Cortex of kidney (tissue), 1 donor: ENCODE measurements around the gene DDX50.
"Not testable (repeated sequence)": the region's sequence is repeated elsewhere in the genome, so short reads cannot be mapped to it uniquely, and the experiment has no call there.

Source experiments
- DNase-seq: peaks from one replicate; lab custom pipeline; 2025; lab: John Stamatoyannopoulos, UW

The DDX50 gene, protein sequence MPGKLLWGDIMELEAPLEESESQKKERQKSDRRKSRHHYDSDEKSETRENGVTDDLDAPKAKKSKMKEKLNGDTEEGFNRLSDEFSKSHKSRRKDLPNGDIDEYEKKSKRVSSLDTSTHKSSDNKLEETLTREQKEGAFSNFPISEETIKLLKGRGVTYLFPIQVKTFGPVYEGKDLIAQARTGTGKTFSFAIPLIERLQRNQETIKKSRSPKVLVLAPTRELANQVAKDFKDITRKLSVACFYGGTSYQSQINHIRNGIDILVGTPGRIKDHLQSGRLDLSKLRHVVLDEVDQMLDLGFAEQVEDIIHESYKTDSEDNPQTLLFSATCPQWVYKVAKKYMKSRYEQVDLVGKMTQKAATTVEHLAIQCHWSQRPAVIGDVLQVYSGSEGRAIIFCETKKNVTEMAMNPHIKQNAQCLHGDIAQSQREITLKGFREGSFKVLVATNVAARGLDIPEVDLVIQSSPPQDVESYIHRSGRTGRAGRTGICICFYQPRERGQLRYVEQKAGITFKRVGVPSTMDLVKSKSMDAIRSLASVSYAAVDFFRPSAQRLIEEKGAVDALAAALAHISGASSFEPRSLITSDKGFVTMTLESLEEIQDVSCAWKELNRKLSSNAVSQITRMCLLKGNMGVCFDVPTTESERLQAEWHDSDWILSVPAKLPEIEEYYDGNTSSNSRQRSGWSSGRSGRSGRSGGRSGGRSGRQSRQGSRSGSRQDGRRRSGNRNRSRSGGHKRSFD

DNA sequence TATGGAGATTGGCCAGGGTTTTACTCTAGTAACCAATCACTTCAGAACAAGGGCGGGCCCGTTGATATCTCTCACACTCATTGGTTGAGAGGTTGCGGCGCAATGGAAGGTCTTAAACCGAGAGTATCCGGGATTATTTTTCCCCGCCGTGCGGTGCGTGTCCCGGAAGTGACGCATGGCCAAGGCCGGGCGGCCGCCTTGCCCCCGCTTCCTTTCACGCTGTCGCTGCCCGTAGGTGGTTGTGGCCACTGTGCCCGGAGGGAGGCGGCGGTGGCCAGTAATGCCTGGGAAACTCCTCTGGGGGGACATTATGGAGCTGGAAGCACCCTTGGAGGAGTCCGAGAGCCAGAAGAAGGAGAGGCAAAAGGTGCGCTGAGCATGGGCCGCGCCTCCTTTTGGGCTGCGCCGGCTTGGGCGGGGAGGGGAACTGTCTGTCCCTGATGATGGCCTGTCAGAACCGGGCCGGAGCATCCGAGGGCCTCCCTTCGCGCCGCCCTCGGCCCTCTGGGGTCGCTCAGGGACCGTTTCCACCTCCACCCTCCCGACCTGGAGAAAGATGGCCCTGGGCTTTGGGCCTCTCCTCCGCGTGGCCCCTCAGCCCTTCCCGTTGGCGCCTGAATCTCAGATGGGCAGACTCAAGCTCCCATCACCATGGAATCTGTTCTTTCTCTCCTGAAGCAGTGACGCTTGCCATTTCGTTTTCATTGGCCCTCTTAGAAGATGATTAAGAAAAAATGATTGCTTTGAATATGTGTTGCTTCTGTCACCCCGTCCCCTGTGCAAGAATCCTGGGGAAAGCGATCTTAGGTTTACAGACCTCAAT lies at the start of gene DDX50:
TSS of gene DDX50 (plus strand) at position 211 of the 823 bp plus-strand sequence. CDS start at position 281, 70 bp downstream.
- peak; percentile 20 for DNase-seq

DNA sequence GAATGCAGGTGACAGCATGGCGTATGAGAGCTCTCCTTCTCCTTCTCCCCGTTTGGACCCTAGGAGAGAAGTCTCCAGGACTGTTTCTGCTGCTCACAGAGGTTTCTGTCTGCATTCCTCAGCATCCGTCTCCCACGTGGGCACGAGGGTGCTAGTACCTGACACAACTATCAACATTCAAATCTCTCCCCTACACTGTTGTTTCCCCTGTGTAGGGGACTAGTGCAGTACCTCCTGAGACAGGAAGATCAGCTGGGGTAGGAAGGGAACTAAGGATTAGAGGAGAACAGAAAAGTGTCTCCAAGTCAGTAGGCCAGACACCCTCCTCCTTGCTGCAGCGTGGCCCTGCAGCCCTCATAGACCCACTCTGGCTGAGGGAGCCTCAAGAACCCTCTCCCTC lies 44.8 kb upstream of the DDX50 start:
- no peak for DNase-seq

DNA sequence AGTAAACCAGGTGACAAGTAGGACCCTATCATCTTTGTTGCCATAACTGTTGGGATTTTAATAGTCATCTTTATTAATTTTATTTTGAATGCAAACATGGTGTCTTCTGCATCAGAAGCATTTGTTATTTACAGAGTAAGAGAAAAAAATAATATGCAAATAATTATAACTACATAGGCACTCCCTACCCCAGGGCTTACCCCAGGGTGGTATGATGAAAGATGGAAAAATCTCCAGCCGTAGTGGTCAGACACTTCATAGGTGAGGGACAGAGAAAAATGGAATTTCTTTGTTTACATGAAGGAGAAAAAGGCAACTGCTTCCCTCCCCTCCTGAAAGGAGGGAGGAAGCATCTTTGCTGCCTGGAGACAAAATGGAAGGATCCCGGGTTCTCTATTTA lies 44.1 kb upstream of the DDX50 start:
- no peak for DNase-seq

DNA sequence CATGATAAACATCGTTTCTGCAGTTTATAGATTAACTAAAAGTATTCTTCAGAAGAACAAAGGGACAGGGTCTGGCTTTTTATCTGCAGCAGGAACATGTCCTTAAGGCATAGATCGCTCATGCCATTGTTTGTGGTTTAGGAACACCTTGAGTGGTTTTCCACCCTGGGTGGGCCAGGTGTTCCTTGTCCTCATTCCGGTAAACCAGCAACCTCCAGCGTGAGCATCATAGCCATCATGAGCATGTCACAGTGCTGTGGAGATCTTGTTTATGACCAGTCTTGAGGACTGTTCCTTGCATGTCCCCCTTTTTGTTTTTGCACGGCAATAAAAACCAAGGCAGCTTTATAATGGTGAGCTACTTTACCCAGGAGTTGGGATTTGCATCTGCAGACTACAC lies 39.9 kb upstream of the DDX50 start:
- no peak for DNase-seq

DNA sequence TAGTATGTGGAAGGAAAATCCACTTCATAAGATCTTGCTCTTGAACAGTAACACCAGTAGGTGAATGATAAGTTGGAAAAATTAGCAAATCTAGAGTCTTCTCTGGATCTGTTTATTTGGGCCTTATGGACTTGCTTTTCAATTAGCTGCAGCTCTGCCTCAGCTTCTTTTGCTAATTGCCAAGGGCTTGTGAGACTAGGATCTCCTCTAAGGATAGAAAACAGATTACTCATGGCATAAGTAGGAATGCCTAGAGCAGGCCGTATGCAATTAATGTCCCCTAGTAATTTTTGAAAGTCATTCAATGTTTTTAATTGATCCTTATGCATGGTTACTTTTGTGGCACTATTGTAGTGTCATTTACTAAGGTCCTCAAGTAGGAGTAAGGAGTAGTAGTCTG lies 36.5 kb upstream of the DDX50 start:
- DNase-seq = no peak

DNA sequence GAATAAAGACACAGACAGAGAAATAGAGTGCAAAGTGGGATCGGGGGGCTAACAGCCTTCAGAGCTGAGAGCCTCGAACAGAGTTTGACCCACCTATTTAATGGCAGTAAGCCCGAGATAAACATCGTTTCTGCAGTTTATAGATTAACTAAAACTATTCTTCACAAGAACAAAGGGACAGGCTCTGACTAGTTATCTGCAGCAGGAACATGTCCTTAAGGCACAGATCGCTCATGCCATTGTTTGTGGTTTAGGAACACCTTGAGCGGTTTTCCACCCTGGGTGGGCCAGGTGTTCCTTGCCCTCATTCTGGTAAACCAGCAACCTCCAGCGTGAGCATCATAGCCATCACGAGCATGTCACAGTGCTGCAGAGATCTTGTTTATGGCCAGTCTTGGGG lies 32.9 kb upstream of the DDX50 start:
- not testable (repeated sequence) for DNase-seq

DNA sequence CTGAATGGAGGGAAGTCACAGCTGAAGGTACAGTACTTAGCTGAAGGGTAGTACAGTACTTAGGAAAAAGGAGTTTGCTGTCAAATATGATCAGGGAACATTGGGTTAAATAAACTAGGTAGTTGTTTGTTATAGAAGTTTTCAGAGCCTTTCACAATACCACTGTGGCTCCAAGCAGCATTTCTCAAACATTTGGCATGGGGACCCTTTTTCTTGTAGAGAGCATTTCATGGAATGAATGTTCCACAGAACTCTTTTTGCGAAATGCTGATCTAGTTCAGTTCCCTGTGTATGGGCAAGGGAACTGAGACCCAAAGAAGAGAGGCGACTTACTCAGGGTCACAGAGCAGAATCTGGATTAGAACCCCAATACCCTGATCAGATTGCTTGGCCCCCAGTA lies 31.5 kb upstream of the DDX50 start:
- DNase-seq = no peak

DNA sequence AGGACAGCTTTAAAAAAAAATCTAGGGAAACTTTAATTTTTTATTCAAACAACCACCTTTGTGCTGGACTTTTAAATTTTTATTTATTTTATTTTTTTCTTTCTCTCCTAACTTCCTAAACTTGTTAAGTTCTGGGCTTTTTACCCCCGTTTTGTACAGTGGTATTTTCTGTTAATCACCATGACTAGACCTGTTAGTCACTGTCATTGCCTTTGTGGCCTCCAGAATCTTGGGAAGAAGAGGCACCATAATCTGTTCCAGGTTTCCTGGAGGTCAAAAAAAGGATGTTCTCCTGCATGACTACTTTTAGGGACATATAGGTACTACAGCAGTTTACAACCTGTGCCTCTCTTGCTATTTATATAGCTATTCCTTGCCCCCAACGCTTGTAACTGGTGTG lies 31.1 kb upstream of the DDX50 start:
- DNase-seq = no peak

DNA sequence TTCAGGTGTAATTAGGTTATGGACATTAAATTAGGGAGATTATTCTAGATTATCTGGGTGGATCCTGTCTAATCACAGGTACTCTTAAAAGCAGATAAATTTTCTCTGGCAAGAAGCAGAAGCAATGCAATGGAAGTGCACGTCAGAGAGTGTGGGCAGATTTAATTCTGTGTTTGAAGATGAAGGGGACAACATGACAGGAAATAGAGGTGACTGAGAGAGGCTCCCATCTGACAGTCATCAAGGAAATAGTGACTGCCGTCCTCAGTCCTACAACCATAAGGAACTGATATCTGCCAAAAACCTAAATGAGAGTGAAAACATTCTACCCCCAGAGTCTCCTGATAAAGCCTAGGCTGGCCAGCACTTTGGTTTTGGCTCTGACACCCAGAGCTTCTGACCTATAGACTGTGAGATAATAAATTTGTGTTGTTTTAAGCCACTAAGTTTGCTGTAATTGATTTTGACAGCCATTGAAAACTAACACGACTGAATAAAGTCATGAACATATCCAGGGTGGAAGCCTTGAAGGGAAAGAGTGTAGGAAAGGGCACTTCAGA lies 30.5 kb upstream of the DDX50 start:
- DNase-seq = no peak

DNA sequence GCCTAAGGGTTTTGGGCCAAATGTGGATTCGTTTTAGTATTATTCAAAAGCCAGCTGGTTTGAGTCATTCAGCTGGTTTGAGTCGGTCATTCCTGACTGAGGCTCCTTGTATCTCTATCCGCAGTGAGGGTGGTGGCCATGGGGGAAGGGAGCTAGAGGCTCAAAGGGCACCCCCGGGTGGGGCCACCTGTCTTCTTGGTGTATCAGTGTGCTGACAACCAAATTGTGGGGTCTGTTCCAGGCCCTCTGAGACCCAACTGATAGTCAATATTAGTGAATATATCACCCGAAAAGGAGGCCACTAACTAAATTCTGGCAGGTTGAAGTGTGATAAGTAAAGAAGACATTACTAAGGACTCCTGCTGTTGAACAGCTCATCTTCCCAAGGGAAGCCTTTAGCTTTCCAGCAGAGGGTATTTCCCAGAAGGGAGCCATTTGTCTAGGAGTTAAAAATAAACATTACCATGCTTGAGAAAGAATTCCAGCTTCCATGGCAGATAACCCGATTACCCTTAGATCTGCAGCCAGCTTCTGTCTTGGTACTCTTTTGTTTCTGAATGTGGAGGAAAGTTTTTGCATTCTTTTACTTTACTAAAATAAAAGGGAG lies 29.9 kb upstream of the DDX50 start:
- no peak for DNase-seq

DNA sequence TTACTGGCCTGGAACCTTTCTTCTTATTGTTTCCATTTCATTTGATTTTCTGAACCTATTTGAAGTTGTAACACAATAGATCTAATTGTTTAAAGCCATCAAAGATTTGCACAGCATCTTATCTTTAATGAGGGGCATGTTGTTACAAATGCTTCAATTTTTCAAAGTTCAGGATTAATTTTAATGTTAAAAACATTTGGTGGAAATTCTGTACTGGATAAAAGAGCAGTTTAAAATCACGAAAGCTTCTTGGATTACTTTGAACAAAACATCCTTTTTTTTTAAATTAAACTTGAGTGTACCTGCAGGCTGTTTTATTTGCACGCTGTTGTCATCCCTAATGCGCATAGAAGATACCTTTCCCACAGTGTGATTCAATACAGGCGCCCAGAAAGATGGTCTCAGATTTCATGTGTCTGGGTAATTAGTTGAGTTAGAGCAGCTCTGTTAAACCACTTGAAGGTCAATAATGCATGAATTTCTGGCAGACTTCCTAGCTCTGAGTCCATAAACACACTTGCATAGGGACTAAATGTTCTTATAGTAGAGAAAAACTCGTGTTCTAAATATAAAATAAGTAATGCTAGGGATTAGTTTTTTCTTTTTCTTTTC lies 29.3 kb upstream of the DDX50 start:
- DNase-seq = no peak

DNA sequence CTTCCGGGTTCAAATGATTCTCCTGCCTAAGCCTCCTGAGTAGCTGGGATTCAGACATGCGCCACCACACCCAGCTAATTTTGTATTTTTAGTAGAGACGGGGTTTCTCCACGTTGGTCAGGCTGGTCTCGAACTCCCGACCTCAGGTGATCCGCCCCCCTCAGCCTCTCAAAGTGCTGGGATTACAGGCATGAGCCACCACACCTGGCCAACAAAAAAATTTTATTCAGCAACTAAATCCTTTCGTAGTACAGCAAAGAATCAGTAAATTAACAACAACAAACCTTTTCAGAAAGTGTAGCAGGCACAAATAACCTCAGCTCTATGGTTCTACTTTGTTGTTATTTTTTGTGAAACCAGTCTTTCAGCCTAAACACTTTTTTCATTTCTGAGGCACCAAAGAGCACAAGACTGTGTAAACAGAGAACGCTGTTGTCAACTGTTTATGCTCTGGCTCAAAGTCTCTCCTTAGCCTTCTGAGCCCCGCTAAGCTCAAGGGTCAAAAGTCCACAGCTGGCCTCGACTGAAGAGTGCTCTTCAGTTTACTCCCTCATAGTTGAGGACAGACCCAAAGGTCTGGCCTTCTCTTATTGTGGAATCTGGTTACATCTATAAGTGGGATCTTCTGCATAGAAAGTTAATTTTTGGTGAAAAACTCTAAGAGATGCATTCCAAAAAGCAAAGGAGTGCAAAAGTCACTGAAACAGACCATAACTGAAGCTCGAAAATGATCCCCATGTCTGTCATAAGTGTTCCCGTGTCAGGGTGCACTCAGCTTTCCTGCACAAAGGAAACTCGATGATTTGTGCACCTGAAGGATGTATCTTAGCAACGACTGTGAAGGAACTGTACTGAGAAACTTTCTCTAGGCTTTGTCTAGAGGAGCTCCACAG lies 24.6 kb upstream of the DDX50 start:
- DNase-seq = no peak

DNA sequence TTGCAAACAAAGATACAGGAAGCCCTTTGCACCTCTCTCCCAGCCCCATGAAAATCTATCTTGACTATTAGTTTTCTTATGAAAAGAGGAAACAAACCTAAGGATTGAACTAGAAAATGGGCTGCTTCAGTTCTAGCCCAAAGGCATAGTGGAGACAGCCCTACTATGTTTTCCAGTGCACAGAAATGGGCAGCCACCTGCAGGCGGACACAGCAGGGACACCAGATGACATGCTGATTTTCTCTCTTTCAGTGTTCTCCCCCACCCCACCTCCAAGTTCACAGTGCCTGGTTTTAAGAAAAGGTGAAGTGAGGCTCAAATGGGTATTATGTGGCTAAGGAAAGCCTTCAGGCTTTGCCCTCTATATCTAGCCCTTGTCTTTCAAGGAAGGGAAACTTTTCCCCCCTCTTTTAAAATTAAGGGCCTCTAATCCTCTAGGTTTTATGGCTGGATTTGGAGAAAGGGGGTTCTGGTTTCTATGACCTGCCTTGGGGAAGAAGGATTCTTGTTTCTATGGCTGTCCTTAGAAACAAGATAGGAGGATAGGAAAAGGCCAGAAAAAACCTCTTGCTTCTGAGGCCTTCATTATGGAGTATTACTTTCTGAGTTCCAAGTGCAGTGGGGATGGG lies 23.5 kb upstream of the DDX50 start:
- DNase-seq = no peak

DNA sequence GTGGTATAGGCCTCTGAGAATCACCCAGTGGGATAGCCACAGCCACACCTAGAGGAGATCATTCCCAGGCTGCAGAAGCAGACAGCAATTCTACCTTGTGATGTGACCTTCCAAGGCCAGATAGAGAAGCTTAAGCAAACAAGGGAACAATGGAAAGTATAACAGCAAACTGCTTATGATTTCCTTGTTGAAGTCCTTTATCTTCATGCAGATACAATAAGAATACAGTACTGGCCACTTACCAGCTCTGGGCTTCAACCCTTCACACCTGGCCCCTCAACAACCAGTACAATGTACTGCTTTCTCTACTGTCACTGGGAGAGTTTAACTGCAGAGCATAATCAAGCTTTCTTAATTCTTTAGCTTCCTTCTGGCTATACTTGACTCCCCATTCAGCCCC lies 22.6 kb upstream of the DDX50 start:
- no peak for DNase-seq

DNA sequence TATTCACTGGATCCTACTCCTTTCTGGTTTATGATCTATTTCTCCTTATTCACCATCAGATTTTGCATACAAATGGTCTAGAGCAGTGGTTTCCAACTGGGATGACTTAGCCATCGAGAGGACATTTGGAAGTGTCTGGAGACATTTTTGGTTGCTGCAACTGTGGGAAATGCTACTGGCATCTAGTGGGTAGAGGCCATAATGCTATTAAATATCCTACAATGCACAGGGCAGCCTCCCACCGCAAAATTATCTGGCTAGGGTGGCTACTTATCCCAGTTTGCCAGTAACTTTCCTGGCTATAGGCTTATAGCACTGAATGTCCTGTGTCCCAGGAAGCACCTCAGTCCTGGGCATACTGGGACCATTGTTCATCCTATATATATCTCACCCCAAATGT lies 21.5 kb upstream of the DDX50 start:
- no peak for DNase-seq

DNA sequence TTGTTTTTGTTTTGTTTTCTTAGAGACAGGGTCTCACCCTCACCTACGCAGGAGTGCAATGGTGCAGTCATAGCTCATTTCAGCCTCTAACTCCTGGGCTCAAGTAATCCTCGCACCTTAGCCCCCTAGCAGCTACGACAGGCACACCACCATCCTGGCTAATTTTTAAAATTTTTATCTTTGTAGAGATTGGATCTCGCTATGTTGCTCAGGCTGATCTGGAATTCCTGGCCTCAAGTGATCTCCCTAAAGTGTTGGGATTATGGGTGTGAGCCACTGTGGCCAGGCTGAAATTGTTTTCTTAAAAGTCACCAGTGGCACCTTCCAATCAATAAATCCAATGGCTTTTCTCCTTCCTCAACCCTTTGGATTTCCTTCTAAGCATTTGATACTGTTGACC lies 20.9 kb upstream of the DDX50 start:
- DNase-seq = no peak

DNA sequence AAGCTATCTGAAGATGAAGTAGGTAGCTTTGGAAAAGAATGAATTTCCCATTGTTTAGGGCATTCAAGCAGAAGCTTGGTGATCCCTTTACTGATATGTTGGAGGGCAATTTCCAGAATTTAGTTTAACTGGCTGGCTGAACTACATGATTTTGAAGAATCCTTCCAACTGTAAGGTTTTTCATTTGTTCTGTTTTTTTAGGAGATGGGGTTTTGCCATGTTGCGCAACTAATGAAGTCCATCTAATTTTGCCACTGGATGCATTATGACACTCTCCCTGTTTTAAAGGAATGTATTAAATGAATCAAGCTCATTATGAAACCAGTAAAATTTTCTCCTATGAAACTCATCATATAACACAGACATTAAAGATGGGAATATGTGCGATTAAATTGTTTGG lies 6.1 kb upstream of the DDX50 start:
- no peak for DNase-seq

DNA sequence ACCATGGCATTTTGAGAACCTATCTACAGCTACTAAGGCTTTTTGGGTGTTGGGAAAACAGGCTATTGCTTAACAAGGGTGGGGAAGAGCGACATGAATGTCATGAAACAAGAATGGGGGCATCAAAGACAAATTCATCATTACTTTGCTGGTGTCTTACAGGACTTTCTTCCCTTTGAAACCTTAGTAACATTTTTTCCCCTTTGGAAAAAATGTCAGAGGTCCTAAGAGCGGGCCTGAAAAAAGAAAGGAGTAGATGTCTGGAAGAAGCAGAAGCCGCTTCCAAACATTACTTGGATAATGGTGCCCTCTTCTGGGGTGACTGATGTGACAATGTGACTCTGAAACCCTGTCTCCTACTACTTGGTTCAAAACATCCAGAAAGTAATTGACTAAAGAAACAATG lies 3.8 kb upstream of the DDX50 start:
- no peak for DNase-seq

DNA sequence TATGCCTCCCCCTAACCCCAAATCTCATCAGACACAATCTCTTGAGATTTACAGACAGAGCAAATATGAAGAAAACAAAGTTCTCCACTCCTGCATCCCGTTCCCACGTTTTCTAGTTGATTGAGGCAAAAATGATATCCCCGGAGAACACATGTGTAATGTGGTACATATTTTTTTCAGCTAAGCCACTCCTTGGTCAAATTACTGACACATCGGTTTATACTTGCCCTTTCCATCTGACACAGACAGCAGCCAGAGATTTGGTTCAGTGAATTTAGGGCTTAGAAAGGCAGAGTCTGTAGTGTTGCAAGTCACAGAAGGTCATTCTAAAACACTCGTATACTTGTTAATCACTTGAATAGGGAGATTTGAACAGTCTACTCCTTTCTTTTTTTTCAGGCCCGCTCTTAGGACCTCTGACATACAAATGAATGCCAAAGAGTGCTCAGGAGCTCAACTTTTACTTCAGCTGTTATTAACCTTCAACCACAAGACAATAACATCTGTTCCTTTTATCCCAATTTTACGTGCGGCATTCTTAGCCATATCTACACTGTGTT lies 1.8 kb upstream of the DDX50 start:
- no peak for DNase-seq
